Hematopoietic multipotent progenitor cell treated with erythropoietin and hydrocortisone succinate and interleukin-3 and kit ligand, for 15 days (in vitro differentiated cells): Measurements from ENCODE around the gene WDR64.
"Not testable (repeated sequence)": the region's sequence is repeated elsewhere in the genome, so short reads cannot be mapped to it uniquely, and the experiment has no call there.

ENCODE experiments used
- DNase-seq: peaks from one replicate; pipeline ENCODE4 v3.0.0-alpha.2; 2015; ENCODE audit warnings: low spot score

The WDR64 gene

DNA sequence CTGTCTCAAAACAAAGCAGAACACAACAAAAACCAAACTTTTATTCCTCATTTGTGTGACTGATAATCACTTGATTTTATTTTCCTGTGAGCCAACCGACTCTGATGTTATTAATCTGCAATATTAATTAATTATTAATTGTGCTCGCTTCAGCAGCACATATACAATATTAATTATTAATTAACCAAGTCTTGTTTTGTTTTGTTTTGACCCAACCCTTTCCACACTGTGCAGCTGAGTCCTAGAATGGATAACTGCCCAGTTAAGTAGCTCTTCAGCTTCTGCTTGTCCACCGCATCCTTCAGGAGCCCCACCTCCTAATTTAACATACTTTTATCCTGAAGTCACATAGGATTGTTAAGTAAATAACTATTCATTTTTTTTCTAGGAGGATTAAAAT, 148.6 kb downstream of the WDR64 start:
- DNase-seq: no peak

DNA sequence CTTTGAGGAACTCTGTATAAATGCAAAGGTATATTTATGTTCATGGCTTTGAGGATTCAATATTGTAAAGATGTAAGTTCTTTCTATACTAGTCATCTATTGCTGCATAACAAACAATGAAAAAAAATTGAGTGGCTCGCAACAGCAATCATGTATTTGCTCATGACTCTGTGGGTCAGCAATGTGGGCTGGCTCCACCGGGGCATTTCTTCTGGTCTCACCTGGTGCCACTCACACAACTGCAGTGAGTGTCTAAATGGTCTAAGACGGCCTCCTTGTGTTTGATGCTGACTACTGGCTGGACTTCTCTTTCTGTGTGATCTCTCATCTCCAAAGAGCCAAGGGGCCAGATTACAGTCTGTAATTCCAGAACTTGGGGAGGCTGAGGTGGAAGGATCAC, 150.8 kb downstream of the WDR64 start:
- no peak for DNase-seq

DNA sequence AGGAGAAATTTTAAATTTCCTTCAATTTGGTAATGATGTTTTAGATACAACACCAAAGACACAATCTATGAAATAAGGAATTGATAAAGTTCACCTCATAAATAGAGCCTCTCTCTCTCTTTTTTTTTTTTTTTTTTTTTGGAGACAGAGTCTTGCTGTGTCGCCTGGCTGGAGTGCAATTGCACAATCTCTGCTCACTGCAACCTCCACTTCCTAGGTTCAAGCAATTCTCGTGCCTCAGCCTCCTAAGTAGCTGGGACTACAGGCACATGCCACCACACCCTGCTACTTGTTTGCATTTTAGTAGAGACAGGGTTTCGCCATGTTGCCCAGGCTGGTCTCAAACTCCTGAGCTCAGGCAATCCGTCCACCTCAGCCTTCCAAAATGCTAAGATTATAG, 152.6 kb downstream of the WDR64 start:
- DNase-seq: not testable (repeated sequence)

DNA sequence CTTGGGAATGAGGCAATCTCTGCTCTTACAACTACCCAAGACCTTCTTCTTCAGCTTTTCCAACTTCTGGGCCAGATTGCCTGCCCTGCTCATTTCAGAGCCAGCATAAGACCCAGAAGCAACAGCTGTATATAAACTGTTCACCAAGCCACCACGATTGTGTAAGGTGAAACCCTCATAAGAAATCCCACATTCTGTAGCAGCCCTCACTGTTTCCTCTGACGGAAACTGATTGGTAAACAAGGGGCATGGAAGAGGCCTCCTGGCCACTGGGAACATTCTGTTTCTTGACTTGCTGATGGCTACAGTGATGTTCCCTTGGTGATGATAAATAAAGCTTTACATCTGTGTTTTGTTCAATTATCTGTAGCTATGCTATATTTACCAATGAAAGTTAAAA, 156.2 kb downstream of the WDR64 start:
- DNase-seq: no peak

DNA sequence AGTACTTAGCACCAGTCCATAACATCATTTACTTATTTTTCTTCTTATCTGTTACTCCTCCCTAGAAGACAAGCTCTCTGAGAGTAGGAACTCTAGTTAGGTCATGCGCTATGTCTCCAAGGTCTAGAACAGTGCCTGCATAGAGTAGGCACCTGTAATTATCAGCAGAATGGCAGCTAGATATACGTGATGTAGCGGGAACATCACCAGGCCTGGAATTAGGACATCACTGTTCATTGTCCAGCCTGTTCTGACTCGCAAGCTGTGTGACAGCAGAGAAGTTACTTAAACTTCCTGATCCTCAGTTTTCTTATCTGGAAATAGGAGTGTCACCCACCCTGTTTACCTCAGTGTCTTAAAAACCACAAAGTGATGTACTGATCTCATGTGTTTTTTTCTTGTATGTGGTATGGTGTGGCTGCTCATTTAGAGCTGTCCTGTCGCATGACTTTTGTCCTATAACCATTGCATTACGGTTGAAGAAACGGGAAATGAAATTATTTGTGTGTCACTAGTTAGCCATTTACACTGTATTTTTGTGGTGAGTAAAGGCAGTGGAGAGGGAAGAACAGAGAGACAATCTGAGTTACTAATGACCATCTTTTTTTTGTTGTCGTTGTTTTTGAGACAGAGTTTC, 158.8 kb downstream of the WDR64 start:
- DNase-seq: no peak

DNA sequence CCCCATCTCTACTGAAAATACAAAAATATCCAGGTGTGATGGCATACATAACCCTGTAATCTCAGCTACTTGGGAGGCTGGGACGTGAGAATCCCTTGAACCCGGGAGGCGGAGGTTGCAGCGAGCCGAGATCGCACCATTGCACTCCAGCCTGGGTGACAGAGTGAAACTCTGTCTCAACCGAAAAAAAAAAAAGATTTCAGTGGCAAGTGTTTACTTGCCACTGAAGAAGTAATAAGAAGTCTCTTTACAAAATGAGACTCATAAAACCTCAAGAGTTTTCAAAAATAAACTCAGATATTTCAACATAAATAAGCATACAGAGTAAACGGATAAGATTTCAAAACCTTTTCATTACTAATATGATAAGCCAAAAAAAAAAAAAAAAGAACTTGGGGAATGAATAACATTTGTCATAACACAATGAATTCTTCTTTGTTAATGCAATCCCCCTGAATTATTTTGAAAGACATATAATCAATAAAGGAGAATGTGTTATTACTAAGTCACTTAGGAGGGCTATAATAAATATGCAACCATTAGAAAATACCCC, 161.8 kb downstream of the WDR64 start:
- DNase-seq: no peak

DNA sequence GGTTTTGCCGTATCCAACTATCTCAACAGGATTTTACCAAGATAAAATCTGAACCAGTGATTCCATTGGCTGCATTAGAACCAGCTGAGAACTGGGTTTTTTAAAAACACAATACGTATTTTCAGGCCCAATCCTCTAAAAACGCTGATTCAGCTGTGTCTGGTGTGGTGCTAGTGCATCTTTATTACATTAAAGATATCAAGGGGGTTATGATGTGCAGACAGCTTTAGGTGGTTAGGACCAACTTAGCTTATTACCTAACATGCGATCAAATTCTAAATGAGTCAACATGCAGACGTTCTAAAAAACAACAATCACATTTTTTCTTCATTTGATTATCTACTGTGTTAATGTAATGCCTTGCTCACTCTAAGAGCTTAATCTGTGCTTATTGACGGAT, 163.9 kb downstream of the WDR64 start:
- no peak for DNase-seq

DNA sequence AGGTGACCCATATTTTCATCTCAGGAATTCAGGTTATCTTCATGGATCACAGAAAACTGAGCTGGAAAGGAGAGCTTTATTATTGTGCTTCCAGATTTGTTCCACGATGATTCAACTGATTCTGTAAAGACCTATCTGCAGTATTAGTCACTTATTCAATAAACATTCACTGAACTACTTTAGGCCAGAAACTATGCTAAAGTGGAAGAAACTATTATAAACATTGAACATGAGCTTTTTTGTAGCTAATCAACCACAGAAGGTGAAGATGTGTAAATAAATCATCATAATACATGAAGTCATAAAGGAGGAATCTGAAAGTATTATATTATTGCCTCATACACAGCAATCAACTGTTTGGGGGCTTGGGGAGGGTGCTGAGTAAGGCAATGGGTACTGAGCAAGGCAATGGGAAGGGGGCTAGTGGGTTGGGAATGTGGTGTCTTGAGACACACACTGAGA, 165.3 kb downstream of the WDR64 start:
- DNase-seq: no peak

DNA sequence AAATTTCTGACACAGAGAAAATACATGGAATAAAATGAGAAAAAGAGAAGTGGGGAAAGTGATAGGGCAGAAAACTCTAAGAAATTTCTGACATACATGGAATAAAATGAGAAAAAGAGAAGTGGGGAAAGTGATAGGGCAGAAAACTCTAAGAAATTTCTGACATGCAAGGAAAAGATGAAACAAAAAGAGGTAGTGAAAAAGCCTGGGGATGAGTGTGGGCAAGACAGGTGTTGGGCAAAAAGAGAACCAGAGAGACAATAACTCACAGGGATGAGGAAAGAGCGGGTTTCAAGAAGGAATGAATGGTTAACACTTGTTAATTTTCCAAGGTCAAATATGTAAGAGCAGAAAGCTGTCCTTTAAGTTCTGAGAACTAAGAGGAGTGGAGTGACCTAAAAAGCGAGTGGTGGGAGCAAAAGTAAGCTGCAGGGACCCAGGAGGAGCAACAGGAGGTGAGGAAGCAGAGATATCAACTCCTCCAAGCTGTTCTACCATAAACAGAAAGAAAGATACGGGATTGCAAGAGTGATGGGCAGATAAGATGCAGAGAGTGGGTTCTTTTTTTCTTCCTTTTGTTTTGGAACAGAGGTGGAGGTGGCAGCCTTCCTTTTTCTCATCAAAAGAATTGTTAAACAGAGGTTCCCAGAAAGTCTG, 166.0 kb downstream of the WDR64 start:
- DNase-seq: no peak

DNA sequence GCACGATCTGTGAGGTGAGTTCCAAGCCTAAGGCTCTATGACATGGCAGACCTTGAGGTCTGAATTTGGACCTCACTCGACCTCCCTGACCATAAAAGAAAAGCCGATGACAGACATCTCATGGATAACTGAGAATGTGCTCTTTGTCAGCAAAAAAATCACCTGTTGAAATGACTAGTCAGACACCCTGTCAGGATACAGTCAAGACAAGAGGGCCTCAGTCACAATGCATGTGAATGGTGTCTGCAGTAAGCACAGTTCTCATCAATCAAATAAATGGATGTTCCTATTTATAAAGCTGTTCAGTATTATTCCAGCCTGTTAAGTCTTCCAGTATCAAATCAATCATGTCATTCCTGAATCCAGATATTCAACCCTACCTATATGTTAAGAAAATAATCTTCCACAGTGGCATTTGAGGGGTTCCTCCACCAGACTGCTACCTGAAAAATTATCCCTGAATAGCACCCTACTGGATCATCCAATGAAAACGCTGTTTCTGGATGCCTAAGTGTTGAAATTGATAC, 167.3 kb downstream of the WDR64 start:
- DNase-seq: no peak

DNA sequence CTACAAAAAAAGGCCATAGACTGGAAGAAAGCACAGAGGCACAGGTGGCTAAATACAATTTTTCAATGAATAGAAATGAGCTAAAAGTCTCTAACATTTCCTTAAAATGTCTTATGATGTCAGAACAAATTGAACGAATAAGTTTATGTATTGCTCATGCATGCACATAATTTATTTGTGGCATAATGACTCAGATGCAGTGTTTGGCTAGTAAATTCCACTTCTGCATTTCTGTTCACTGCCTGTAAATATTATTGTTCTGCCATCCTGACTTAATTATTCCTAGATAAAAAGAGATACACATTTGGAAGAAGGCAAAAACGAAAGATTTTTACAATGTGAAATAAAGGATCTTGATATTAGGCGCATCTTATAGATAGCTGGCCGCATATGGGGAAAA, 169.3 kb downstream of the WDR64 start:
- DNase-seq: no peak

DNA sequence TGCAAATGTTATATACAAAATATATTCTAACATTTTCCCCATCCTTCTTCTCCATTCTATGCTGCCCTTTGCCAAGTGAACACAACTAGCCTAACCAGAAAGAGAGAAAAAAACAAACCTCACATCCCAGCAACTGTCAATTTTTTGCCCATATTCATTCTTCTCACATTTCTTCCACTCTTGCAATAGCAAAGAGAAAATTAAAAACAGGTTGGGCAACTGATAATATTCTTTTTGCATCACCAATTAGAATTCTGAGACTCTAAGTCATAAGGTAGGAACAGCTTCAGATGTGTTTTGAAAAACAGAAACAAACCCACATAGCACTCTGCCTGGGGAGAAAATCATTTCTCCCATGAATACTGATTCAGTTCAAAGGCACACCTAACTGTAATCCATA, 170.8 kb downstream of the WDR64 start:
- DNase-seq: no peak

DNA sequence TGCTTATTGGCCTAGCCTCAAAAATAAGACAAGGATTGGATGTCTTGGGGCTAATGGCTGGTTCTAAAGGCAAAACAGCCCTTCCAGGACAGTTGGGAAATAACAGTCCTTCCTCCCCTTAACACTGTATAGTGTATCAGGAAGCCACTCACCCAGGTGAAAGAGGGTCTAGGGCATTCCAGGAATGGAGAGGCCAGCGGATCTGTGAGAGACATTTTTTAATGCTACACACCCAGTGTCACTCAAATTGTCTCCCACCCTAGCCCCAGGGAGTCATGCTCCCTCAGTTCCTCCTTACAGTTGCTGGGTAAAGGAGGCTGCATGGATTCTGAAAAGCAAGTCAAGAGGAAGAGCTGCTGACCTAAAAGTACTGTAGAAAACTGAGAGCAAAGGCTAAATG, 171.8 kb downstream of the WDR64 start:
- no peak for DNase-seq

DNA sequence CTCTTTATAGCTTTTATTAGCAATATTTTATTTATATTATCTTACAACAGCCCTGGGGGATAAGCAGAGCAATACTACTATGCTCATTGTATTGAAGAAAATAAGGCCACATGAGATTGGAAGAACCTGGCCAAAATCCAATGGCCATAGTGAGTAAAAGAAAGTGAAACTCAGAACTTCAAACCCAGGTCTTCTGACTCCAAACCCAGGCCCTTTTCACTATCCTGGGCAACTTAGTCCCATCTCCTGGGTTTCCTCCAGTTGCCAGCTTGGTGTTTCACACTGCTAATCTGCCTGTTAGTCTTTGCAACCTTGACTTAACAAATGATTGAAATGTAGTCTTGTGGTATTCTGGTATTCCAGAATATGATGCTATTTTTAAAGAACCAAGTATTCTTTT, 173.5 kb downstream of the WDR64 start:
- DNase-seq: no peak

DNA sequence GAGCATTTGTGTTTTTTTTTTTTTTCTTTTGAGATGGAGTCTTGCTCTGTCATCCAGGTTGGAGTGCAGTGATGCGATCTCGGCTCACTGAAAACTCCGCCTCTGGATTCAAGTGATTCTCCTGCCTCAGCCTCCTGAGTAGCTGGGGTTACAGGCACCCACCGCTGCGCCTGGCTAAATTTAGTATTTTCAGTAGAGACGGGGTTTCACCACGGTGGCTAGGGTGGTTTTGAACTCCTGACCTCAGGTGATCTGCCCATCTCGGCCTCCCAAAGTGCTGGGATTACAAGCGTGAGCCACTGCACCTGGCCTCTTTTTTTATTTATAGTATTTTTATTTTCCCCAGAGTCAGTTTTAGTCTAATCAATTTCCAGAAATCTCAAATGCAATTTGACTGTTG, 174.5 kb downstream of the WDR64 start:
- DNase-seq: not testable (repeated sequence)

DNA sequence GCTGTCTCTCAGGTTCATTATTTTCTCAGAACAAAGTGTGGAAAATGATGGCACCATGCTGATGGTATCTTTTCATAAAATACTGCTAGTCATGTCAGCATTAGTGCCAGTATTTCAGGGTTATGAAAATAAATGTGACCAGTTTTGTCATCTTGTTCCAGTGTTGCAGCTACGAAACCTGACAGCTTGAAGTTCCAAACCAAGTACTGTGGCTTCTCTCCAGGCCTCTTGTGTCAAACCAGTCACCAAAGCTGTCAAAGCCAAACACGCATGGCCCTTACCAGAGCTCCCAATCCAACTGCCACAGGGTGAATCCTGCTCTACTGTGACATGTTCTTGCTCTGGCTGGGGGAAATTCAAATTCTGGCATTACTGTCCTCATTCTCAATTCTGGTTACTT, 175.2 kb downstream of the WDR64 start:
- no peak for DNase-seq

DNA sequence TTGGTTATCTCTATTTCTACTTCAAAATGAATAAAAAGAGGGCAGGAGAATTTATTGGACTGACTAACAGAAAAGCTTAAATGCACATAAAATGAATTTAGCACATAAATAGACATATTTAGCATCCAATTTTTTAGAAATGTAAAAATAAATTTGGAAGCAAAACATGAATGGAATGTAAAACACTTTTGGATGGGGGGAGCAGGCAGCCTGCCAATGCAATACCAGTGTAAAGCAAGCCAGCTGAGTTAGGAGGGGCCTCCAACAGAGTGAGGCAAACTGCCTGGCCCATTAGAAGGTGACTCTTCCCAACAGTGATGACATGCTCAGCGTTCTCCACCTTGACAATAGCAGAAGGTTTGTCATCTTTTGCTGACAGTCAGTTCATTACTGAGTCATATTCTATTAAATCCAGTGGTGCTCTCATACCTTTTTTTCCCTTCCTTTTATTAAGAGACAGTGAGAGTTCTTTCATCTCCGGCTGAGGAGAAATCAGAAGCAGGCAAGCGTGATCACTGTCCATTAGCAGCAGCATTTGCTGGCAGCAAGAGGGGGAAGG, 176.5 kb downstream of the WDR64 start:
- DNase-seq: no peak

DNA sequence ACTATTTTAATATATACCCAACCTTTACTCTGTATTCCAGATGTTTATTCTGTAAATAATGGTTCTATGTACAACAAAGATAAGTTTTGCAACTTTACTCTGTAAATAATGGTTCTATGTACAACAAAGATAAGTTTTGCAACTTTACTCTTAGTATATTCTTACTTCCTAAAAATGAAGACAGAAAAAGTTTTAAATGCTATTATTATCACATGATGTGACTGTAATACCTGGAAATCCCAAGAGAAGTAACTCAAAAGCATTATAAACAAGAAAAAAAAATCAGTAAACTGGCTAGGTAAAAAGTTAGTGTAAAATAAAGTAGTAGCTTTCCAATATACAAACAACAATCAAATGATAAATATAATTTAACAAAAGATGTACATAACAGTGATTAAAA, 177.4 kb downstream of the WDR64 start:
- DNase-seq: no peak

DNA sequence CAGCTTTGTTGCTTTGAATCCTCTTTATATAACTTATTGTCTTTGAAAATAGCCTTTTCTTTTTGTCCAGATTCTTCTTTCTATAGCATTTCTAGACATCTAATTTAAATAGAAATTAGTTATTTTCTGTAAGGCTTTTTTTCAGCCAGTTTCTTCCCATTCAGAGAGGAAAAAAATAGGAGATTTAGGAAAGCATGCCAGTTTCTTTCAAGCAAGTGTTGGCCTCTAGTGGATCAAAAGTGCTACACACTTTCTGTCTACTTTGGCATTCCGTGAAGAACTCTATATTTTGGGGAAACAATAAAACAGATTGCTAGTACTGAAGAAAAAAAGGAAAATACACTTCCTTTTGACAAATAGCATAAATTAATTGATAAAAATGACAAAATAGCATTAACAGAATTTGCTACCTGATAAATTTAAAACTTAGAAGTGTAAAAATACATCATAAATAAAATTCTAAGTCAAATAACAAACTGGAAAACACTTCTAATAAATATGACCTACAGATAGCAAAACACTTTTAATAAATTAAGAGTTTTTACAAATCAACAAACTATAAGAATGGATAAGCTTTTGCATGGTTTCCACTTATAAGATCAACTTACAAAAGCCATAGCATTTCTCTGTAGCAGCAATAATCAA, 182.8 kb downstream of the WDR64 start:
- DNase-seq: no peak

DNA sequence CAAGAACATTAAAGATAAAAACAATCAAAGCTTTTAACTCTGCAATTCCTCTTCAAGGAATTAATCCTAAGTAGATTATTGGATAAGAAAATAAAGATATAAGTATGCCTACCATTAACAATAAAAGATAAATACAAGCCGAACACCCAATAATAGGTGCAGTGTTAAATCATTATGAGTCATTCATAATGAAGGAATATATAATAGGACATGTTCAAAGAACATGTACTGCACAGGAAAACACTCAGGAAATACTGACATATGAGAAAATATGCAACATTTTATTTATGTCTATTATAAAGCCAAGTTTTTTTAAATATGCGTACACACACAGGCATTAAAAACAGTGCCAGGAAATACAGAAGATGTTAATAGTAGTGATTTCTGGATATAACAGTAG, 184.9 kb downstream of the WDR64 start:
- no peak for DNase-seq

DNA sequence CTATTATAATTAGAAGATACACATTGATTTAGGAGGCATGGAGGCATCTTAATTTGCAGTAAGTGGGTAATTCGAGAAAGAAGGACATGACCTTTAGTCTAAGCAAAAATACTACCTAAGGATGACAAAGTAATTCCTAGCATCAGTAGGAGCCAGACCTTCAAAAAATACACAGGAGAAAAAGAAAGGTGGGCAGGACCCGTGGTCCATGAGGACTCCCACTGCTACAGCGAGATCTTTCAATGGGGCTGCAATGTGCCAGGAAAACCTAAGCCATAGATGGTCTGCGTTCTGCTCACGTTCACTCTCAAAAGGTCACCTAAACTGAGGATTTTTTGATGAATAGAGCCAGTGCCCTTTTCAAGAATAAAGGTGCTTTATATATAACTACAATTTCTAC, 185.3 kb downstream of the WDR64 start:
- DNase-seq: no peak

DNA sequence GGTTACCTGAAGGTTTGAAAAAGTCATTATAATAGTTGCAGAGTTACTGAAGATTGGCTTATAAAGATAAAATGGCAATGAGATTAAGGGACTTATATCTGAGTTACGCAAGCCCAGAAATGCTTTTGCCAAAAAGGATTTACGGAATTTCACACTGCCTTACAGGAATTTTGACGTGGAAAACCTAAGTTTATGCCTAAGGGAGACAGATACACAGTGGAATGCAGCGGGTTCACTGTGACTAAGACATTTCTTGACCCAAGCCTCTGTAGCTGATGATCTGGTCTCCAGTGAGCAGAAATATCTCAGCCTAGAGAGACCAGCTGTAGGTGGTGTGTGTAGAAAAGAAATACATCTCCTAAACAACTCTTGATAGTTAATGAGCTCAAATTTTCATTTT, 185.8 kb downstream of the WDR64 start:
- no peak for DNase-seq

DNA sequence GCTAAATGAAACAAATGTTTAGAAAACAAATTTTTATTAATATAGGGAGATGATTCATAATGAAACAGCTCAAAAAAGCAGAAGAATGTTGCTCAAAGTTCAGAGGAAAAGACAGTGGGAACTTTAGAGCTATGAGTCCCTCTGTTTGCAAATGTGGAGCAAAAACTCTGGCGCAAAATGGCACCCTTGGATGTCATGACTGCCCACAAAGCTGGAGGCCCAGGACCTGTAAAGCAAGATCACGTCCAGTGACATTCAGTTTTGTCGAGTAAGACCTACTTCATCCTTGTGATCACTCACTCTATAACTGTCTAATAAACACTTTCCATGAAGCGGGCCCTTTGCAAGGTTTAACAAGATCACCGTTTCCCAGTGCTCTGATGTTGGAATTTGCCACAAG, 186.8 kb downstream of the WDR64 start:
- no peak for DNase-seq
